Ascending aorta (tissue), 2 donors: ENCODE measurements around the gene C19orf81. TPM values are rescaled to one million over a fixed set of nuclear protein-coding genes. Genes with fewer than 3 reads are reported as not detected.

Source experiments
- DNase-seq, 2 donors: peaks; one replicate each; pipeline ENCODE4 v3.0.0-alpha.2; 2019; ENCODE audit warnings: low spot score in 2 of 2
- H3K27ac ChIP-seq, 2 donors: fragments of 200-600 bp; sonication (generic); one replicate each; pipeline ENCODE4 v1.5.1; 2016 to 2017; ENCODE audit warnings: mild to moderate bottlenecking in 1 of 2
- H3K27me3 ChIP-seq: fragments of 200-600 bp; sonication (generic); one replicate; pipeline ENCODE4 v1.5.1; 2017
- H3K36me3 ChIP-seq, 2 donors: fragments of 200-600 bp; sonication (generic); one replicate each; pipeline ENCODE4 v1.5.1; 2016
- H3K4me1 ChIP-seq, 2 donors: fragments of 200-600 bp; sonication (generic); one replicate each; pipeline ENCODE4 v1.5.1; 2016 to 2017; ENCODE audit warnings: mild to moderate bottlenecking in 1 of 2
- H3K4me3 ChIP-seq, 2 donors: fragments of 200-600 bp; sonication (generic); one replicate each; pipeline ENCODE4 v1.5.1; 2016 to 2017; ENCODE audit warnings: mild to moderate bottlenecking in 1 of 2
- H3K9me3 ChIP-seq, 2 donors: fragments of 200-600 bp; sonication (generic); one replicate each; pipeline ENCODE4 v1.5.1; 2016
- intact Hi-C: fragments of 100-400 bp; cut with DNase I; formaldehyde crosslinking; loops from one replicate; pipeline ENCODE4 v1.15.1; 2023
- total RNA-seq: library from RNA; depleted of rRNA; stranded (reverse); fragments of >200 nt; gene quantifications from one replicate; pipeline ENCODE4 v1.1.0, GENCODE V29; 2016
- TF ChIP-seq, protein P1 (sequence below), 3 experiments: fragments of 200-600 bp in 2 of 3; fragments of 450-650 bp in 1 of 3; sonication (generic) in 2 of 3; IDR thresholded peaks; one replicate each; pipeline ENCODE4 v1.5.1; 2016 to 2019; ENCODE audit warnings: antibody characterized with exemption in 3 of 3, mild to moderate bottlenecking in 1 of 3, moderate library complexity in 1 of 3

C19orf81 gene
- total RNA-seq, 1 donor from 2014 or later: not detected

DNA sequence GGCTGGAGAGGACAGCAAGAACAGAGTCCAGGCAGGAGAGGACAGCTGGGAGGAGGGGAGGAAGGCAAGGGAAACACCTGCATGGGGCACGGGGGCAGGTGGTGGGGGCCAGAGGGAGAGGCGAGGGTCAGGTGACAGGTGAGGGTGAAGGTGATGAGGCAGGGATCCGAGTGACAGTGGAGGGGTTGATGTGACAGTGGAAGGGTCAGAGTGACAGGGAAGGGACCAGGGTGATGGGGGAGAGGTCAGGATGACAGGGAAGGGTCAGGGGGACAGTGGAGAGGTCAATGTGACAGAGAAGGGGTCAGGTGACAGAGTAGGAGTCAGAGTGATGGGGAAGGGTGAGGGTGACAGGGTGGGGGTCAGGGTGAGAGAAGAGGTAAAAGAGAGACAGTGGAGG, 29.1 kb downstream of the C19orf81 start:
- H3K4me3 ChIP-seq: no peak overlapping the region
- no peak for DNase-seq
- H3K27ac ChIP-seq: no peak overlapping the region
- TF ChIP-seq, protein P1, sequence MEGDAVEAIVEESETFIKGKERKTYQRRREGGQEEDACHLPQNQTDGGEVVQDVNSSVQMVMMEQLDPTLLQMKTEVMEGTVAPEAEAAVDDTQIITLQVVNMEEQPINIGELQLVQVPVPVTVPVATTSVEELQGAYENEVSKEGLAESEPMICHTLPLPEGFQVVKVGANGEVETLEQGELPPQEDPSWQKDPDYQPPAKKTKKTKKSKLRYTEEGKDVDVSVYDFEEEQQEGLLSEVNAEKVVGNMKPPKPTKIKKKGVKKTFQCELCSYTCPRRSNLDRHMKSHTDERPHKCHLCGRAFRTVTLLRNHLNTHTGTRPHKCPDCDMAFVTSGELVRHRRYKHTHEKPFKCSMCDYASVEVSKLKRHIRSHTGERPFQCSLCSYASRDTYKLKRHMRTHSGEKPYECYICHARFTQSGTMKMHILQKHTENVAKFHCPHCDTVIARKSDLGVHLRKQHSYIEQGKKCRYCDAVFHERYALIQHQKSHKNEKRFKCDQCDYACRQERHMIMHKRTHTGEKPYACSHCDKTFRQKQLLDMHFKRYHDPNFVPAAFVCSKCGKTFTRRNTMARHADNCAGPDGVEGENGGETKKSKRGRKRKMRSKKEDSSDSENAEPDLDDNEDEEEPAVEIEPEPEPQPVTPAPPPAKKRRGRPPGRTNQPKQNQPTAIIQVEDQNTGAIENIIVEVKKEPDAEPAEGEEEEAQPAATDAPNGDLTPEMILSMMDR (IDR thresholded peaks at IDR 0.05): no peak
- intact Hi-C loops: no loop called here
- no peaks in the 10 kb centered on the region for H3K4me1 ChIP-seq
- no peaks in the 10 kb centered on the region for H3K36me3 ChIP-seq
- no peaks in the 10 kb centered on the region for H3K9me3 ChIP-seq
- no peaks in the 10 kb centered on the region for H3K27me3 ChIP-seq

DNA sequence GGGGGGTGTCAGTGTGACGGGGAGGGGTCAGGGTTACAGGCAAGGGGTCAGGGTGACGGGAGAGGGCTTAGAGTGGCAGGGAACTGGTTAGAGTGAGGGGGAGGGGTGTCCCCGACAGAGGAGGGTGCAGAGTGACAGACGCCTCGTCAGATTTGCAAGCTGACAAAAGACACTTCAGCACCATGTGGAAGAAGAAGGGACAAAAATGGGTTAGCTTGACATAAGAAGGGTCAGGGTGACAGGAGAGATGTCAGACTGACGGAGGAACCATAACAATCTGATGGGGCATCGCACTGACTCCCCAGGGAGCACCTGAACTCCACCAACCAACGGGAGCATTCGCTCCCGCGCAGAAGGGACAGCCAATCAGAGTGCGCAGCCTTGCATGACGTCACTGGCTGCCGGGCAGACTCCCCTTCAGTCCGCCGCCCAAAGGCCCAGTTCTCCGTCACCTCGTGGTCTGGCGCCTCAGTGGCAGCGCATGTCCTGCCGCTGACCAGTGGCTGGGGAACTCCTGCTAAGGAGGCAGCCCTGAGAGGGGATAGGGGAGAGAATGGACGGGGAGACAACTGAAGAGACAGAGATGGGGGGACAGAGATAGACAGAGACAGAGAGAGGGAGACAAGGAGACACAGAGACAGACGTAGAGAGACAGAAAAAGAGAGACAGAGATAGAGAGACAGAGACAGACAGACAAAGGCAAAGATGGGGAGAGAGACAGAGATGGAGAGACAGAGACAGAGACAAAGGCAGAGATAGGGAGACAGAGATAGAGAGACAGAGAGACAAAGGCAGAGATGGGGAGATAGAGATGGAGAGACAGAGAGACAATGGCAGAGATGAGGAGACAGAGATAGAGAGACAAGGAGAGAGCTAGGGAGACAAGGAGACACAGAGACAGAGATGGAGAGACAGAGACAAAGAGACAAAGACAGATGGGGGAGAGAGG, 30.2 kb downstream of the C19orf81 start:
- Histone ChIP-seq H3K27me3 (no peaks in the 10 kb centered on the region), H3K4me3 (no peak overlapping the region), H3K36me3 (no peaks in the 10 kb centered on the region), H3K27ac (no peak overlapping the region), H3K9me3 (no peaks in the 10 kb centered on the region), H3K4me1 (no peaks in the 10 kb centered on the region)
- intact Hi-C loops: no loop called here
- DNase-seq: peak; percentile 16 to 74
- TF ChIP-seq, protein P1 (IDR thresholded peaks at IDR 0.05): no peak

DNA sequence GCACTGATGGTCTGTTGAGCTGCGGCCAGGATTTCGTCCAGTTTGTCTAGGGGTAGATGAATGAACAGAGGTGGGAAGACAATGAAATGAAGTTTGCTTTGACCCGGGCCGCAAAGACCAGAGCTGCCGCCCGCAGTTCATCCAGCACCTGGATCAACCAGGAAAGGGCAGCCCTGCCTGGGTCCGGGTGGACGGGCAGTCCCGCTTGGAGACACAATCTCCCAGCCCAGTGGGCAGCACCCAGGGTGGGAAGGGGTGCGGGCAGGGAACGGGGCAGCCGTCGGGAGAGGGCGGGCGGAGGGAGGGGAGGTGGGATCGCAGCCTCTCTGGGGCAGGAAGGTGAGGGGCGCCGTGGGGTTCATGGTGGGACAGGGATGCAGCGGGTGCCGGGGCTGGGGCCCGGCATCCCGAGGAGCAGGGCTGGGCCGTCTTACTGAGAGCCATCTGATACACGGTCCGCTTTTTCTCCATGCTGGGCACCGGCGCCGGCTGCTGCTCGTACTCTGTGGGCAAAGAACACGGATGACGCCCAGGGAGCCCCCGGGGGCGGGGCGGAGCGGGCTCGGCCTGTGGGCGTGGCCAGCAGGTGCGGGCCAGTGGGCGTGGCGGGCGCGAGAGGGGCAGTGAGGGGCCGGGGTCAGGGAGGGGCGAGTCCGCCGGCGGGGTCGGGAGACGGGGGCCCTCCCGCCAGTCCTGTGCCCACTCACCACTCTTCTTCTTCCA, 37.2 kb downstream of the C19orf81 start:
- no peak for DNase-seq
- Histone ChIP-seq H3K9me3 (no peaks in the 10 kb centered on the region), H3K27me3 (no peaks in the 10 kb centered on the region), H3K4me3 (no peak overlapping the region), H3K36me3 (no peaks in the 10 kb centered on the region), H3K4me1 (no peaks in the 10 kb centered on the region), H3K27ac (no peak overlapping the region)
- intact Hi-C loops: no loop called here
- TF ChIP-seq, protein P1 (IDR thresholded peaks at IDR 0.05): no peak

DNA sequence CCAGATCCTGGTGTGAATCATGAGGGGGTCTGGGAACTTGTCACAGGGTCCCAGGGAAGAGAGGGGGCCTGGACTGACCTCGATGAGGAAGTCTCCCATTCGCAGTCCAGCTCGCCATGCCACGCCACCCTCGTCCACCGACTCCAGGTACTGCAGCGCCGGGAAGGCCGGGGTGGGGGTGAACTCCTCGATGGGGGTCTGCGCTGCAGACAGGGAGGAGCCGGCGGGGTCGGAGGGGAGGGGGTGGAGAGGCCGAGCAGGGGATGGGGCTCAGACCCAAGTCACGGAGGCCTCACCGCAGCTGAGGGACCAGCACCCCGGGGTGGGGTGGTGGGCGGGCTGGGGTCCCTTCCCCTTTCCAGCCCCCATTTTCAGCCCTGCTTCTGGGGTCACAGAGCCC, 39.5 kb downstream of the C19orf81 start:
- H3K9me3 ChIP-seq: no peaks in the 10 kb centered on the region
- no peak overlapping the region for H3K27ac ChIP-seq
- H3K4me3 ChIP-seq: no peak overlapping the region
- DNase-seq: no peak
- H3K27me3 ChIP-seq: peaks cover 6% of the 10 kb centered on the region
- H3K36me3 ChIP-seq: no peaks in the 10 kb centered on the region
- H3K4me1 ChIP-seq: no peaks in the 10 kb centered on the region
- intact Hi-C loops: no loop called here
- TF ChIP-seq, protein P1 (IDR thresholded peaks at IDR 0.05): no peak

DNA sequence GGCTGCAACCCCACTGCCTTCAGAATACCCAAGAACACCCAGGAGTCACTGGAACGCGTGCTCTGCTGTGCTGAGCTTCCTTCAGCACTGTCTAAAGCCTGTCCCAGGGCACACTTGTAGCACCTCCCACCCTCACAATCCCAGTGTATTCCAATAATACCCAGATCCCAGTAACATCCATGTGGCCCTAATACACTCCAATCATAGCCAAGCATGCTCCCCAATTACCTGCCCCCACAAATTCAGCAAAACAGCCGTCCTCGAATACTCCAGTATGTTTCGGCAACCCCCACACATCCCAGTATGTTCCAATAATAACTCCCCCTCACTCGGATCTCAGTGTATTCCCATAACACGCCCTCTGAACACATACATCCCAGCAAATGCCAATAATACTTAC, 41.2 kb downstream of the C19orf81 start:
- peaks cover 13% of the 10 kb centered on the region for H3K27me3 ChIP-seq
- DNase-seq: no peak
- intact Hi-C loops: no loop called here

More for the DNA sequence above, 41.2 kb downstream of the C19orf81 start:
- Histone ChIP-seq H3K9me3 (no peaks in the 10 kb centered on the region), H3K4me3 (no peak overlapping the region), H3K27ac (no peak overlapping the region), H3K4me1 (no peaks in the 10 kb centered on the region), H3K36me3 (no peaks in the 10 kb centered on the region)
- TF ChIP-seq, protein P1 (IDR thresholded peaks at IDR 0.05): no peak
